HEK293 (cell line): ENCODE data around the gene IL1B.

ENCODE experiments used
- BCL6B ChIP-seq: fragments of 450-650 bp; formaldehyde crosslinking; IDR thresholded peaks from 2 replicates; pipeline ENCODE4 v1.5.1; 2017; ENCODE audit warnings: missing biosample characterization, missing genetic modification characterization
- CTCF ChIP-seq: fragments of 450-650 bp; formaldehyde crosslinking; IDR thresholded peaks from 2 replicates; pipeline ENCODE4 v1.5.1; 2016; ENCODE audit warnings: missing biosample characterization, missing genetic modification characterization
- INSM2 ChIP-seq: fragments of 450-650 bp; formaldehyde crosslinking; IDR thresholded peaks from 2 replicates; pipeline ENCODE4 v1.5.1; 2016; ENCODE audit warnings: missing biosample characterization, missing genetic modification characterization
- REST ChIP-seq: fragments of 450-650 bp; formaldehyde crosslinking; IDR thresholded peaks from 2 replicates; pipeline ENCODE4 v1.5.1; 2016; ENCODE audit warnings: missing biosample characterization, missing genetic modification characterization
- TCF7L2 ChIP-seq: IDR thresholded peaks from 2 replicates; pipeline ENCODE4 v1.6.1; 2011; ENCODE audit warnings: low read depth, mild to moderate bottlenecking, inconsistent platforms, low read length, moderate library complexity, borderline replicate concordance
- YY1 ChIP-seq: fragments of 450-650 bp; formaldehyde crosslinking; IDR thresholded peaks from 2 replicates; pipeline ENCODE4 v1.5.1; 2018; ENCODE audit warnings: missing biosample characterization, missing genetic modification characterization
- ZEB2 ChIP-seq: fragments of 450-650 bp; formaldehyde crosslinking; IDR thresholded peaks from 2 replicates; pipeline ENCODE4 v1.5.1; 2016; ENCODE audit warnings: missing biosample characterization, missing genetic modification characterization
- ZNF121 ChIP-seq: fragments of 450-650 bp; formaldehyde crosslinking; IDR thresholded peaks from 2 replicates; pipeline ENCODE4 v1.5.1; 2016; ENCODE audit warnings: missing biosample characterization, missing genetic modification characterization
- ZNF398 ChIP-seq: fragments of 450-650 bp; formaldehyde crosslinking; IDR thresholded peaks from 2 replicates; pipeline ENCODE4 v1.5.1; 2017; ENCODE audit warnings: missing biosample characterization, missing genetic modification characterization
- ZNF555 ChIP-seq: fragments of 450-650 bp; formaldehyde crosslinking; conservative IDR thresholded peaks from 2 replicates; pipeline ENCODE4 v1.5.1; 2017; ENCODE audit warnings: missing biosample characterization, mild to moderate bottlenecking, missing genetic modification characterization, inconsistent platforms
- ZNF639 ChIP-seq: fragments of 450-650 bp; formaldehyde crosslinking; IDR thresholded peaks from 2 replicates; pipeline ENCODE4 v1.5.1; 2016; ENCODE audit warnings: missing biosample characterization, missing genetic modification characterization
- ZNF701 ChIP-seq: fragments of 450-650 bp; formaldehyde crosslinking; IDR thresholded peaks from 2 replicates; pipeline ENCODE4 v1.5.1; 2016; ENCODE audit warnings: missing biosample characterization, missing genetic modification characterization

GRCh38 chr2:112812318-112813267 lies 24.0 kb downstream of the IL1B start:
- TF ChIP-seq CTCF (tag by site-specific recombination) (no peak), ZNF121 (tag by site-specific recombination) (no peak), YY1 (tag by site-specific recombination) (no peak), REST (tag by site-specific recombination) (no peak), ZNF701 (no peak), ZNF398 (tag by site-specific recombination) (no peak), ZNF639 (no peak), ZNF555 (no peak), BCL6B (no peak), INSM2 (no peak), TCF7L2 (no peak), ZEB2 (no peak)
